SK-N-SH treated with all-trans-retinoic acid at 6 μM for 48 hours (cell line): ENCODE results near the gene SLCO3A1.

Experiments
- ARNTL ChIP-seq: fragments of 450-650 bp; formaldehyde crosslinking; IDR thresholded peaks from 2 replicates; pipeline ENCODE4 v1.5.0; 2020; ENCODE audit warnings: low read depth, mild to moderate bottlenecking, moderate library complexity, borderline replicate concordance
- CREB5 ChIP-seq: fragments of 250-450 bp; sonication (Bioruptor Pico); IDR thresholded peaks from 2 replicates; pipeline ENCODE4 v1.5.1; 2020; ENCODE audit warnings: low read depth, mild to moderate bottlenecking, moderate library complexity
- CSRNP3 ChIP-seq: fragments of 250-450 bp; sonication (Bioruptor Pico); IDR thresholded peaks from 2 replicates; pipeline ENCODE4 v1.5.1; 2021; ENCODE audit warnings: mild to moderate bottlenecking, moderate library complexity
- ESRRG ChIP-seq: fragments of 250-450 bp; sonication (Bioruptor Pico); IDR thresholded peaks from 2 replicates; pipeline ENCODE4 v1.6.1; 2021; ENCODE audit warnings: mild to moderate bottlenecking
- GLIS3 ChIP-seq: fragments of 250-450 bp; sonication (Bioruptor Pico); IDR thresholded peaks from 2 replicates; pipeline ENCODE4 v1.5.0; 2020; ENCODE audit warnings: mild to moderate bottlenecking, moderate library complexity
- PATZ1 ChIP-seq: fragments of 250-450 bp; sonication (Bioruptor Pico); IDR thresholded peaks from 2 replicates; pipeline ENCODE4 v1.8.0; 2020; ENCODE audit warnings: mild to moderate bottlenecking, moderate library complexity, borderline replicate concordance
- RARB ChIP-seq: fragments of 250-450 bp; sonication (Bioruptor Pico); IDR thresholded peaks from 2 replicates; pipeline ENCODE4 v1.8.0; 2021; ENCODE audit warnings: mild to moderate bottlenecking, moderate library complexity
- TOX ChIP-seq: fragments of 250-450 bp; sonication (Bioruptor Pico); IDR thresholded peaks from 2 replicates; pipeline ENCODE4 v1.8.0; 2021; ENCODE audit warnings: mild to moderate bottlenecking, moderate library complexity, borderline replicate concordance
- TSHZ2 ChIP-seq: fragments of 250-450 bp; sonication (Bioruptor Pico); IDR thresholded peaks from 2 replicates; pipeline ENCODE4 v1.5.0; 2020; ENCODE audit warnings: mild to moderate bottlenecking, moderate library complexity
- ZFP30 ChIP-seq: fragments of 450-650 bp; formaldehyde crosslinking; IDR thresholded peaks from 2 replicates; pipeline ENCODE4 v1.5.0; 2022; ENCODE audit warnings: mild to moderate bottlenecking, moderate library complexity
- ZNF565 ChIP-seq: fragments of 450-650 bp; formaldehyde crosslinking; conservative IDR thresholded peaks from 2 replicates; pipeline ENCODE4 v1.5.0; 2020; ENCODE audit warnings: low read depth, mild to moderate bottlenecking, moderate library complexity

- no peak for TF ChIP-seq GLIS3 (CRISPR knock-in tag)
- no peak for TF ChIP-seq TSHZ2 (CRISPR knock-in tag)
- no peak for TF ChIP-seq RARB (CRISPR knock-in tag)
- no peak for TF ChIP-seq PATZ1 (CRISPR knock-in tag)
- TF ChIP-seq ESRRG (CRISPR knock-in tag): no peak
- no peak for TF ChIP-seq ZNF565 (CRISPR knock-in tag)
- no peak for TF ChIP-seq ARNTL (CRISPR knock-in tag)
- no peak for TF ChIP-seq CSRNP3 (CRISPR knock-in tag)
- TF ChIP-seq TOX (CRISPR knock-in tag): no peak
- TF ChIP-seq ZFP30 (CRISPR knock-in tag): no peak
- no peak for TF ChIP-seq CREB5 (CRISPR knock-in tag)
Measured at GRCh38 chr15:91876187-91876586, 22.7 kb downstream of the SLCO3A1 start.
